Right renal cortex interstitium (tissue), 3 donors: ENCODE data around the gene DSCAM. TPM values are rescaled to one million over a fixed set of nuclear protein-coding genes. Genes with fewer than 3 reads are reported as not detected.
"Not testable (repeated sequence)": the region's sequence is repeated elsewhere in the genome, so short reads cannot be mapped to it uniquely, and the experiment has no call there.

Experiments
- DNase-seq, 3 donors: peaks; one replicate each; pipeline ENCODE4 v3.0.0-alpha.2; 2013; ENCODE audit warnings: low read depth in 3 of 3, low spot score in 2 of 3
- polyA plus RNA-seq, 3 donors: library from polyadenylated mRNA; unstranded; fragments of 120-200 nt; gene quantifications; one replicate each; pipeline ENCODE4 v1.2.1, GENCODE V29; 2013; ENCODE audit not compliant: insufficient read length in 3 of 3

Gene DSCAM
- polyA plus RNA-seq, 3 donors = 0.04 to 0.11 (median 0.07) TPM

DNA sequence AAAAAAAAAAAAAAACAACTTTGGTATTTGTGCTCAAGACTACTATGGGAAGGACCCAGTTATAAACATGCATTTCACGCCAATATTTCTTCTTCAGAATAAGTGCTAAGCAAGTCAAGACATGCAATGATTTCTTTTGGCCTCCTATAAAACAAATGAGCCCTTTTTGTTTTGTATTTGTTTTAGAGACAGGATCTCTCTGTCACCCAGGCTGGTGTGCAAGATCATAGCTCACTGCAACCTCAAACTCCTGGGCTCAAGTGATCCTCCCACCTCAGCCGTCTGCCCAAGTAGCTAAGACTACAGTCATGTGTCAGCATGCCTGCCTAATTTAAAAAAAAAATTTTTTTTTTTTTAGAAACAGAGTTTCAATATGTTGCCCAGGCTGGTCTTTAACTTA, 631.0 kb downstream of the DSCAM start:
- DNase-seq = no peak

DNA sequence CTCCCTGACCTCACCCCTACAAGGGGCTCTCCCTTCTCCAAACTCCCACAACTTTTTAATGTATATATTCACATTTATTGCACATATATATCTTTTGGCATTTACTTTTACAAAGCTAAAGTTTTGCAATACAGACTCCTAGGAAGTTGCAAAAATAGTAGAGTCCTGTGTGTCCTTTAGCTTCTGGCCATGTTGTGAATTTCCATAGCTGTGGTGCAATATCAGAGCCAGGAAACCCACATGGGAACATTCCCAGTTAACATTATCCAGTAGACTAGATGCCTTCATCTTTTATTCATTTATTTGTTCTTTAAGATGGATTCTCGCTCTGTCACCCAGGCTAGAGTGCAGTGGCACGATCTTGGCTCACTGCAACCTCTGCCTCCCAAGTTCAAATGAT, 636.7 kb downstream of the DSCAM start:
- DNase-seq = no peak

DNA sequence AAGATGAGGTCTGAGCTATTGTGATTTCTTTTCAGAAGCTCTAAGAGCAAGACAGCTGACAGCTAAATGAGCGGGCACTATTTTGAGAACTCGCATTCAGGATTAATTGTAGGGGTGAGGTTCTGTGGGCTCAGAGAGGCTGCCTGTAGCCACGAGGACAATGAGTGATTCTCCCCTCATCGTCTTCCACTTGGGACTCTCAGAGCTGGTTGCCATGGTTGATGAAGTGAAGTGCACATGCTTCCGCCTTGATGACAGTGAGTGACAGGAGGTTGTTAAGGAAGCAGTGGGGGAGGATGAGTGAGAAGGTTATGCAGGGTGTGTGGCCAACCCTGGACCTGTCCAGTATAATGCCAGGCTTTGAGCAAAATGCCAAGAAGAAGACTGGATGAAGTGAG, 638.0 kb downstream of the DSCAM start:
- no peak for DNase-seq

DNA sequence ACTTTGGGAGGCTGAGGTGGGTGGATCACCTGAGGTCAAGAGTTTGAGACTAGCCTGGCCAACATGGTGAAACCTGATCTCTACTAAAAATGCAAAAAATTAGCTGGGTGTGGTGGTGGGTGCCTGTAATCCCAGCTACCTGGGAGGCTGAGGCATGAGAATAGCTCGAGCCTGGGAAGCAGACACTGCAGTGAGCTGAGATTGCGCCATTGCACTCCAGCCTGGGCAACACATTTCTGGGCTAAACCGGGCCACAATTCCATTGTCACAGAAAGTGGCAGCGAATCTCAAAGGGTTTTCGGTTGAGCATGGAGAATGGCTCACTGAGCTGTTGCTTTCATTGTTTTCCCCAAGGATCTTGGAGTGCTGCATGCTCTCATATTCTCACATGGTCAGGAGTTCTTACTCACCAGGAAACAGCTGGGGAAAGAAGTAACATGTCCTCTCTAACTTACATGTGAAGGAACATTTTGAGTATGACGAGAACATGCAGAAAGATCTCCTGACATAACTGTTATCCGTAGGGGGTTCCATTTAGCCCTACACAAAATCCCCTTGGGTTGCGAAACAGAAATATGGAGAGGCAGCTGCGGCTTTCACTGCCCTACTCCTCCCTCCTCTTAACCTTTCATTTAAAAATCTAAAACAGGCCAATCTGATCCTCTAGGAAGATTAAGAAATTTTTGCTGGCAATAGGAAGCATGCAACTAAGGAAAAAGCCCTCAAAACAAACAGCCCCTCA, 638.6 kb downstream of the DSCAM start:
- DNase-seq = no peak

DNA sequence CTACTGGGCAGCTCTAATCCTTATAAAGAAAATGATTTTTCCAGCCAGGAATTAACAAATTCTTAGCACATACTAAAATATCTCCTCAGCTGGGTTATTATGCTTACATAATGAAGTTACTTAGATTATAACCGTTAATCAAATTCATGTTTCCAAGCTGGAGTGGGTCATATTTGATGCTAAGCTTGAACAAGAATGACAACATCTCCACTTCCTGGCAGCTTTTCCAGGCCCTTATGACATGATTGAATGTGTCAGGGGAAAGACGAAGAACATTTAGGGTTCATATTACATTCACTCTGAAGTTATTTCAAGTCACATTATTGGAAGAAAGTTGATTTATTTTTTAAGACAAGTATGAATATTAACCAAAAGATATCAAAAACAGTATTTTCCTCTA, 646.0 kb downstream of the DSCAM start:
- no peak for DNase-seq

DNA sequence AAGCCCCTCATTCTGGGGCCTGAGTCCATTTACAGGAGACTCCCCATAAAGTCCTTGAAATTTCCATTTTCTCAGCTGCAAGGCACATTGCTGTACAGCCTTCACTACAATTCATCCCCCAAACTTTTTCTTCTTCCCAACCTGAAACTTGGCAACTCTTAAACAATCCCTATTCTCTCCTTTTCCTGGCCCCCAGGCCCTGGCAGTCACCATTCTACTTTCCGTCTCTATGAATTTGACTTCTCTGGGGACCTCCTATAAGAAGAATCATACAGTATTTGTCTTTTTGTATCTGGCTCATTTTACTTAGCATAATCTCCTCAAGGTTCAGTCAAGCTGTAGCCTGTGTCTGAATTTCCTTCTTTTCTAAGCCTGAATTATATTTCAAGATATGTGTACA, 646.8 kb downstream of the DSCAM start:
- no peak for DNase-seq

DNA sequence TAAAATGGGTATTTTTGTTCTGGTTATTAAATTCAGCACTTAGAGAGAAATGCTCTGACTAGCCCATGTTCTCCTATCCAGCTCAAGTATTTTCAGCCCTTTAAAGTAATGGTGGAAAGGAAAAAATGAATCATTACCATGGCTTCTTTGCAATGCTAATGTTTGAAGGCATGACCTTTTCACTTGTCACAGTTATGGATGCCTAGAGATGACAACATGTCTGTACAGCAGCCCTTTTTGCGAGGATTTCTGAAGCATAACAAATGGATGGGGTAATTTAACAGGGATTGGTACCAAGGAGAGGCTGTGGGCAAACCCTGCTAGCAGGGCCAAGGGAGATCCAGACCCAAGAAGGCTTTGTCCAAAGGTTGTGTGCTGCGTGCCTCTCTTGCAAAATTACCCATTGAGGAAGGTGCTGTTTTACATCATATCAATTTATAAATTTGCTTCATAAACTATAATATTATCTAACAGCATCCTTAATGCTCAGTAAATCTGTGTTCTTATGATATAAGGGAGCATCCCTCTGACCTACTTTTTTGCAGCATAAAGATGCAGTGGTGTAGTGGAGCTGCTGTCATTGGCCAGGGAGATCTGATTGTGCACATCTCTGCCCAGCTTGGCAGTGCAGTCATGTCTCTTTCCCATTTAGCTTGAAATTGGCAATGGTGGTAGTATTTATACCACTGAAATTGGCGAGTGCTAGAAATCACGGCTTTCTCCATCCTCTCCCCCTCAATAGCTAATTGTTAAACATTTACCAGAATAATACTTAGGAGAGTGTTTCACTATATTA, 652.6 kb downstream of the DSCAM start:
- DNase-seq = no peak

DNA sequence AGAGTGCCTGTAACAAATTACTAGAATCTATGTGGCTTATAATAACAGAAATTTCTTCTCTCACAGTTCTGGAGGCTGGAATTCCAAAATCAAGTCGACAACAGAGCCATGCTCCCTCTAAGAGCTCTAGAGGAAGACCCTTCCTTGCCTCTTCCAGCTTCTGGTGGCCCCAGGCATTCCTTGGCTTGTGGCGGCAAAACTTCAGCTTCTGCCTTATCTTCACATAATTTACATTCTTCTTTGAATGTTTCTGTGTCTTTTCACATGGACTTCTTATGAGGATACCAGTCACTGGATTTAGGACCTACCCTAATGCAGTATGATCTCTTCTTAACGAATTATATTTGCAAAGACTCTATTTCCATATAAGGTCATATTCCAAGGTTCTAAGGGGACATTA, 655.3 kb downstream of the DSCAM start:
- DNase-seq = no peak

DNA sequence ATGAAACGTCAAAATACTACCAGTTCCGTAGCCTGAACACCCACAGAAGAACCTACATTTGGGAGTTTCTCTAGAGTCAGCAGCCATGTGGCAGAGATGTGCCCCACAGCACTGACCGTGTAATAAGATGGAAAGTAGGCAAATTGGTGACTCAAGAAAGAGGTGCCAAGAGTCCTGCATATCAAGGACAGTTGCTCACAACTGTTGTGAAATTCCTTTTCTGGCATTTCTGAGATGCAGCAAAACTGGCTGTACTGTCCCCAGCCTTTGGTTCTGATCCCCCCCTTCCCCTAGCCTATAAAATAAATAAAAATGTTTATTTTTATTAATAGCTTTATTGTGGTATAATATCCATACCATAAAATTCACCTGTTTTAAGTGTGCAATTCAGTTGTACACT, 655.8 kb downstream of the DSCAM start:
- DNase-seq = no peak

DNA sequence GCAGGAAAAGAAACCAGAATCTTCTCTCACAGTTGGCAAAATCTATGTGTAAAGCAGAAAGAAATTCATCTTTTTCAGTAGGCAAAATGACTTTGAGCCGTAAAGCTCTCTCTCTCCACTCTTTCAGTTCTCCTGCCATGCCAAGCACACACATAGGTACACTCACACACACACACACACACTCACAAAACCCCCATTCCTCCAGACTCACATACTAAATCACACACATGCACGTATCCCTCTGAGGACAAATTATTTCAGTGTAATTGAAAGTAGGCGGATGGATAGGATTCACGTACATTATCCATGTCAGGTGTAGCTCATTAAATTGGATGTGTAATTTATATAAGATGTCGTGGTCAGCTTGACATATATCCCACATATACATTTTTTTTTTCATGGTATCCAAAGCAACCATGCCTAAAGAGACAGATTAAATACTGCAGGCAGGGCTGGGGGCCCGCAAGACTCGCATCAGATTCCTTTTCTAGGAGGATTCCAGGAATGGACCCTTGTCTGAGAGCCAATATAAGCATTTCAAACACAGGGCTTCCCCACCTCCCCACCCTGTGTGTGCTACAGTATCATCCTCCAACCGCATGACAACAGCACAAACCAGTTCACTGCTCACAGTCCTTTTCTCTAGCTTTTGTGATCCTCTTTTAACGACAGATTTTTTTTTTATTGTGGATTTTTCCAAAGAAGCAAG, 658.9 kb downstream of the DSCAM start:
- DNase-seq = no peak

DNA sequence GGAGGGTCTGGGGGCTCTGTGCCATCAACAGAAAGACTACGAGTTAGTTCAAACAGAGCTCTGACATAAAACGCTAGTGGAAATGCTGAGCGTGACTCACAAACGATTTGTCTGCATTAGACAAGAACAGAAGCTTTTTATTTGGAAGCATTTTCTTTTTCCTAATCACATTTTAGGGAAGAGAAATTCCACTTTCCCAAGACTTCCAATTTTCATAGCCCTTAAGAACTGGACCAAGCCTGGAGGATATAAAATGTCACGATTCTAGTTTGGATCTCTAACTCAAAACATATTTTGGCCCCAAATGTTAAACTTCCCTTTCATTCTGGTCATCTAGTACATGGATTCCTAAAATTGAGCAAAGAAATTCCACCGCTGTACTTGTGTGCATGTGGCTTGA, 659.7 kb downstream of the DSCAM start:
- no peak for DNase-seq

DNA sequence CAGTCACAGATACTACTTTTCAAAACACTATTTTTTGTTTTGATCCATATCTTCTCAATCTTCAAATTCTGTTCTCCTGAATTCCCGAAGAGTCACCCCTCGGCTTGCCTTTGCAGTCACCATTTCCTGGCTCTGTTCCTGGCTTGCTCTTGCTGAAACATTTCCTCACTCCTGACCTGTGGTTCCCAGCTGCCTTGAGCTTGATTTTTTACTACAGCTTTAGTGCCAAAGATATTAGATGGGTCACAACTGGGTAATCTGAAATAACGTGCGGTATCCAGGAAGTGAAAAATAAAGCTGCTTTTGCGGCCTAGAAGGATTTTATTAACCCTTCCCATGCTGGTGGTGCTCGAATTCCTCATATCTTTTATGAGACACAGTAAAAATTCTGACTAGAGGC, 660.9 kb downstream of the DSCAM start:
- DNase-seq = peak; percentile 49 to 66 (median 61)

DNA sequence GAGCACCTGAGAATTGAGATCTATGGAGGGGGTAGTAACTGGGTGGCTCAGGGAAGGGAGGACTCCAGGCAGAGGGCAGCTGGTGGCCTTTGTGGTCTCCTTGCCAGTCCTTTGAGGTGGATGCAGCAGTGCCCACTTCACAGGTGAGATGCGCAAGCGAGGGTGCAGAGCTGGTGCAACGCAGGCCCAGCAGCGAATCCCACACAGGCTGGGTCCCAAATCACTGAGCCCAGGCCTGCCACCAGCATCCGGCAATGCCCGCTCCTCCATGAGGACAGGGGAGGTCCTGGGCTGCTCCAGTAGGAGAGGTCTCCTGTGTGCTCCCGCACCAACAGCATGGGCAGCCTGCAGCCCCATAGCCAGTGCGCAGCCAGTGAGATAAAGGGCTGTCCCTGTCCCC, 661.8 kb downstream of the DSCAM start:
- no peak for DNase-seq

DNA sequence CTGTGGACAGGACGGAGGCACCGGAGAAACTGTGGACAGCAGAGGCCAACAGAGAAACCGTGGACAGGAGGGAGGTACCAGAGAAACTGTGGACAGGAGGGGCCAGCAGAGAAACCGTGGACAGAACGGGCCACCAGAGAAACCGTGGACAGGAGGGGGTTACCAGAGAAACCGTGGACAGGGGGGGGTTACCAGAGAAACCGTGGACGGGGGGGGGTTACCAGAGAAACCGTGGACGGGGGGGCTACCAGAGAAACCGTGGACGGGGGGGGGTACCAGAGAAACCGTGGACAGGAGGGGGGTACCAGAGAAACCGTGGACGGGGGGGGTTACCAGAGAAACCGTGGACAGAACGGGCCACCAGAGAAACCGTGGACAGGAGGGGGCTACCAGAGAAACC, 664.5 kb downstream of the DSCAM start:
- not testable (repeated sequence) for DNase-seq

DNA sequence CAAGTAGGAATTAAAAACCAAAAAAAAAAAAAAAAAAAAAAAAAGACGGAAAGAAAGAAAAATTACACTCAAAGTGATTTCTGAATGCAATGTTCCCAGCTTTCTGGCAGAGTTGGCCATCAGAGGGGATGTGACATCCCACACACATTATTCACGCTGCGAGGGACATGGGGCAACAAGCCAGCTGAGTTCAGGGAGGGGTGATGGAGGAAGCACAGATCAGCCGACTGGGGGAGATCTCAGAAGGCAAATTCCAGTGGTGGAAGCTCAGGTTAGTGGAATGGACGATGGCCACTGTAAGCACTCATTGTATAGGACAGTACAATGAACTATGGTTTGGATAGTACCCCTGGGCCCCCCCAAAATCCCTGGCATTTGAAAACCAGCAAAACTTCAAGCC, 667.8 kb downstream of the DSCAM start:
- DNase-seq = peak in 1 of 3 donors; percentile 27

DNA sequence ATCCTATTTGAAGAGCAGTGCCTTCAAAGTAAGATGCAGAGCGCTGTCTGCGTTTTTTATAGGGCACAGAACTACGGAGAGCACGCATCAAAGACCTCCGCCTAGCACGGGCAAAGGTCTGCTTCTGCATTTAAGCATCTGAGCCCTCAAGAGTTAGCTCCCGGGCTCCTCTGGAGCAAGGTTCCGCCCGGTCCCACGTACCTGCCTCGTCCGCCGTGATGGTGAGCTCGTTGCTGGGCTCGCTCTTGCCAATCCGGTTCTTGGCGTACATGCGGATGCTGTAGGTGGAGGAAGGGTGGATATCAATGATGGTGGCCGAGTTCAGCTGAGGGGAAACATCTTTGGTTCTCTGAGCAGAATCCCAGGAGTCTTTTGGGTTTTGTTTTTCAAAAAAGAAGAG, 668.2 kb downstream of the DSCAM start:
- DNase-seq = no peak

DNA sequence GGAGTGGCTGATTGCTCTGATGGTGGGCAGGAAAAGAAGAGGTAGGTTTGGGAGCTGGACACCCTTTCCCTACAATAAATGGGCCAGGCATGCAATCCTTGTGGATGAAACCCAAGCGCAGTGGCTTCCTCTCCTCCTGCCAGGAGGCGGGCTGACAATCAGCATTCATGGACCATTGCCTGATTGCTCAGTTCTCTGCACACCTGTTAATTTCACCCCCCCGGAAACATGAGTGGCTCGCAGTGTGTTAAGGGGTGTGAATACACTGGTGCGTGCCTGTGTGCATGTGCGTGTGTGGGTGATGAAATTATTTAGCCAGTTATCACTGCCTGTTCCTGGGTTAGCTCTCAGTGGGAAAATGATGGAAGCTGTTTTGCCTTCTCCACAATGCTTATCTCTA, 669.0 kb downstream of the DSCAM start:
- no peak for DNase-seq

DNA sequence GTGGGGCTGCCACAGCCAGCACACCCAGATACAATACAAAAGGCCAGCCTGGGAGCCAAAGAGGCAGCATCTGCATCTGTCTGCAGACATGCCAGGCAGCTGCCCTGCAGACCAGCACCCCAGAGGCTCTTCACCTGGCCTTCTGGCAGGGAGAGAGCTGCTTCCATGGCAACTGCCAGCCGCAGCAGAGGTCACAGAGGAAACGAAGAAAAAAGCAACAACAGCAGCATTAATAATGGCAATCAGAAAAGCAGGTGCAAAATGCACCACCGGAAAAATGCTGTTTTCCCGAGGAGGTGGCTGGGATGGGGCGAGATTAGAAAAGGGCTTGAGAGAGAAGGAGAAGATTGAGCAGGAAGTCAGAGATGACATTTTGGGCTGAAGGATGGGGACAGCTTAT, 670.2 kb downstream of the DSCAM start:
- no peak for DNase-seq

DNA sequence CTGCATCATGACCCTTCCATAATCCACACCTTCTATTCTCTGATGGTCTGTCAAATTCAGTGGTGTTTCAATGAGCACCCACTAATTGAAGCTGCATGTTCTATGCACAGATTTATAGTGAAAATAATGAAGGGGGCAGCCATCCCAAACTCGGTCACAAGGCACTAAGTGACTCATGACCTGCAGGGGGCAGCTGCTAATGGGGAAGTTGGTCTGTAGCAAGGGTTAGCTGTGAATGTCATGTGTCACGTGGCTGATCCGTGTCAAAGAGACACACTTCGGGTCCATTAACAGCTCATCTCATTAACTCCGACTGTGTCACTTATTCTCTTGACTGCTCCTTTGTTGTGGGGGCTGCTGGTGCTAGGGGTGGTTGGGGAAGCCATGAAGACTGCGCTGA, 673.1 kb downstream of the DSCAM start:
- DNase-seq = no peak

DNA sequence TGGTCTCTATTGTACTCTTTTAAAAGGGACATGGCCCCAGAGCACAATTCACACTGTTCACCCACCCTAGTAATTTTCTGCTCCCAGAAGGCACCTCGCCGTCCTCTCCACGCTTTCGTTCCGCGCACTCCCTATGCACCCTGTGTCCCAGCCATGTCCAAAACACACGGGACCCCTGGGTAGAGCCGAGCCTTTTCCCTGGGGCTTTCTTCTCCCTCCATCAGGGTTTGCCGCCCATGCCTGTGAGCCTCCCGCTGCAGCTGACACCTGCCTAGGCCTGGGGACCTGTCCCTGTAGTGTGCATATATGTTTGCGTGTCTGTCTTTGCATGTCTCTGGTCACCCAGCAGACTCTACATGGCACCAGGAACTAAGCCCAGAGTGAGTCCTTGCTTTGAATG, 677.0 kb downstream of the DSCAM start:
- DNase-seq = no peak

DNA sequence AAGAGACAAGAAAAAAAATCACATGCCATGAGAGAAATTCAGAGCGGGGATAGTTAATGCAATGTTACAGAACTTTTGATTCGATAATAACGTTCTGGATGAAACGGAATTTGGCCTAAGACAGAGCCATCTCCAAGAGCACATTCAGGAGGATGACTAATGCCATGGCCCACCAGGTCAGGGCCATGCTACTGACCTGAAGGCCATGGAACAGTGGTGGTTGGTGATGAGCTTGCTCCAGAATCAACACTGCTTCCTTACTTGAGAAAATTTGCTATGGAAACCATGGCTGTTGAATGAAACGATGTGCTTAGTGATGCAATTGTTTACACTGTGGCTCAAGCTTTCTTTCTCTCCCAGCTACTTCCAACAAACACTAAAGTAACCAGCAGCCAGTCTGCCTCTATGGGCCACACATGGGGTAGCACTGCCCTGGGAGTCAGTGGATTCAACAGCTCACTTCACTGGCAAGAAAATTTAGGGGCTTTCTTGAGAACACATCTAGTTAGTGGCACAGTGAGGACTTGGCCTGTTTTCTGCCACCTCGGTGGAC, 680.6 kb downstream of the DSCAM start:
- no peak for DNase-seq

DNA sequence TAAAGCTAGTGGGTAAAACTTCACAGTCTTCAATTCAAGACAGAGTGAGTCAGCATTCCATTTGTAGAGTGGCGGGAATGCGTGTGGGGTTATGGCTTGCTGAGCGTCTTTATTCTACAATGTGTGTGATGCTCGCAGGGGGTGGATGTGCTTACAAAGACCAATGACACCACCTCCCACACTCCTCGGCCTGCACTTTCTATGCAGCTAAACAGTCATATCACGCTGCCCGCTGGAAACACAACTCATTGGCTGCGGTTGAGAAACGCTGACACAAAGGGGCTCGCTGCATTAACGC, 681.2 kb downstream of the DSCAM start:
- DNase-seq = no peak
